ENCODE measurements around the gene SIGLECL1. TPM values are rescaled to one million over a fixed set of nuclear protein-coding genes. Genes with fewer than 3 reads are reported as not detected.

Gene SIGLECL1
- total RNA-seq, 1 donor from 2014 or later = not detected

DNA sequence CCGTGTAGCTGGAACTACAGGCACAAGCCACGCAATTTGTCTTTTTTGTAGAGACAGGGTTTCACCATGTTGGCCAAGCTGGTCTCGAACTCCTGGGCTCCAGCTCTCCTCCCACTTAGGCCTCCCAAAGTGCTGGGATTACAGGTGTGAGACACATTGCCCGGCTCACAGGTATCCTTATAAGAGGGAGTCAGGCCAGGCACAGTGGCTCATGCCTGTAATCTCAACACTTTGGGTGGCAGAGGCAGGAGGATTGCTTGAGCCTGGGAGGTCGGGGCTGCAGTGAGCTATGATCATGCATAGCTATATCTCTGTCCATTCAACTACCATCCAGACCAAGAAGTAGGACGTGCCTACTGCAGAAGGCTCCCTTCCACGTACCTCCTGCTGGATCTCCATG lies 50.4 kb downstream of the SIGLECL1 start:
- TF ChIP-seq, protein P1, sequence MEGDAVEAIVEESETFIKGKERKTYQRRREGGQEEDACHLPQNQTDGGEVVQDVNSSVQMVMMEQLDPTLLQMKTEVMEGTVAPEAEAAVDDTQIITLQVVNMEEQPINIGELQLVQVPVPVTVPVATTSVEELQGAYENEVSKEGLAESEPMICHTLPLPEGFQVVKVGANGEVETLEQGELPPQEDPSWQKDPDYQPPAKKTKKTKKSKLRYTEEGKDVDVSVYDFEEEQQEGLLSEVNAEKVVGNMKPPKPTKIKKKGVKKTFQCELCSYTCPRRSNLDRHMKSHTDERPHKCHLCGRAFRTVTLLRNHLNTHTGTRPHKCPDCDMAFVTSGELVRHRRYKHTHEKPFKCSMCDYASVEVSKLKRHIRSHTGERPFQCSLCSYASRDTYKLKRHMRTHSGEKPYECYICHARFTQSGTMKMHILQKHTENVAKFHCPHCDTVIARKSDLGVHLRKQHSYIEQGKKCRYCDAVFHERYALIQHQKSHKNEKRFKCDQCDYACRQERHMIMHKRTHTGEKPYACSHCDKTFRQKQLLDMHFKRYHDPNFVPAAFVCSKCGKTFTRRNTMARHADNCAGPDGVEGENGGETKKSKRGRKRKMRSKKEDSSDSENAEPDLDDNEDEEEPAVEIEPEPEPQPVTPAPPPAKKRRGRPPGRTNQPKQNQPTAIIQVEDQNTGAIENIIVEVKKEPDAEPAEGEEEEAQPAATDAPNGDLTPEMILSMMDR (IDR thresholded peaks at IDR 0.05) = no peak
- ATAC-seq = no peak
- H3K9me3 ChIP-seq = peaks cover 4% of the 10 kb centered on the region

DNA sequence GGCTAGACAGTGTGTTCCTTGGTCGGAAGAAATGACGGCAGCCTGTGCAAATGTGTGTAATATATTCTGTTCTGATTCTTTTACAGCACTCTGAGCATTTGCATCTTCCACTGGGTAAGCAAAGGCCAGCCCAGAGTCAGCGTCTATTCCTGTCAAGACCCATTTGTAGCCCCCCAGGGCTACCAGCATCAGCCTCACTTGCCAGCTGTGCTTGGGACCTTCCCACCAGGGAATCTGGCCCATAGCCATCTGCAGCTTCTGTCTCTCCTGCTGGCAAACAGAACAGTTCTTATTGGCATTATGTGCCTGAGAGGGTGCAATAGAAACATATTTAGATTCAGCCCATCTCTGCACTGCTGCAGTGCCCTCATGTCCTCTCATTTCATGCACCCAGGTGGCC lies 54.6 kb downstream of the SIGLECL1 start:
- H3K27me3 ChIP-seq (ENCODE audit: low read depth) = peaks cover 22% of the 10 kb centered on the region
- DNase-seq = no peak
- intact Hi-C loops (cut with DNase I) = no loop called here
- no peaks in the 10 kb centered on the region for H3K36me3 ChIP-seq
- TF ChIP-seq, protein P1 (IDR thresholded peaks at IDR 0.05) = no peak
- no peaks in the 10 kb centered on the region for H3K4me1 ChIP-seq
- no peak overlapping the region for H3K27ac ChIP-seq
- H3K4me3 ChIP-seq = no peak overlapping the region
- H3K9me3 ChIP-seq = peaks cover 9% of the 10 kb centered on the region
- no peak for ATAC-seq

More for the DNA sequence above, 50.4 kb downstream of the SIGLECL1 start:
- intact Hi-C loops (cut with DNase I) = no loop called here
- H3K4me1 ChIP-seq = no peaks in the 10 kb centered on the region
- no peak overlapping the region for H3K4me3 ChIP-seq
- no peak for DNase-seq
- H3K36me3 ChIP-seq = no peaks in the 10 kb centered on the region
- peaks cover 6% of the 10 kb centered on the region for H3K27me3 ChIP-seq (ENCODE audit: low read depth)
- no peak overlapping the region for H3K27ac ChIP-seq

DNA sequence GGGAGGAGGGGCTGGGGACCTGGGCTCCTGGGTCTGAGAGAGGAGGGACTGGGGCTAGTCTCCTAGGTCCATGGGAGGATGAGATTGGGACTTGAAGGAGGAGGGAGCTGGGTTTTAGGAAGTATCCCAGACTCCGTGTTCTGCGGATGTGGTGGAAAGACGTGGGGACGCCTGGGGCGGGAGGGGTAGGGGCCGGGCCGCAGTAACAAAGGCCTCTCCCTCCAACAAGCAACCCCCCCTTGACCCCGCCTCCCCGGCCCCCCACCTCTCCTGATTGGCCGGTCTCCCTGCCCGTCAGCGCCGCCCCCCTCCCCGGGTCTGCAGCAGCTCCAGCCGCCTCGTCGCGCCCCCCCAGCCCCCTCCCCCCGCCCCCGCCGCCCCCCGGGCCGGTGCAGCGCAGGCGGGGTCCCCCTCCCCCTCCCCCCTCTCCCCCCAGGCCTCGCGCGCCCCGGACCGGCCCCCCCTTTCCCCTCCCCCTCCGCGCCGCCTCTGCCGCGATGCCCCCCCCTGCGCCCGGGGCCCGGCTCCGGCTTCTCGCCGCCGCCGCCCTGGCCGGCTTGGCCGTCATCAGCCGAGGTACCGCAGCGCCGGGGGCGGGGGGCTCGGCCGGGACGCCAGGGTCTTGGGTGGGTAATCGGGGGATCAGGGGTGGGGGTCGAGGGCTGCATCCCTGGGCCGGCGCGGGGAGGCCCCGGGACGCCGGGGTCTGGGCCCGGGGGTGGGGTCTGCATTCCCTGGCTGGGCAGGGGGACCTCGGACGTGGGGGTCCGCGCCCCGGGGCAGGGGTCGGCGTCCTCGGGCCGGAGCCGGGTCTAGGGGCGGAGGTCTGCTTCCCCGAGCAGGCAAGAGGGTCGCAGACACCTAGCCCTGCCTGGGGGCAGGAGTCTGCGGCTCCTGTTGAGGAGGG lies 60.7 kb downstream of the SIGLECL1 start, which contains the start of gene IGLON5:
TSS of gene IGLON5 (plus strand) at position 294 of the 907 bp plus-strand sequence. CDS start at position 498, 204 bp downstream.
- Histone ChIP-seq H3K9me3 (peaks cover 5% of the 10 kb centered on the region), H3K36me3 (no peaks in the 10 kb centered on the region), H3K4me3 (no peak within 1 kb of the TSS), H3K27me3 (ENCODE audit: low read depth) (peaks cover 30% of the 10 kb centered on the region), H3K27ac (no peak within 1 kb of the TSS), H3K4me1 (no peaks in the 10 kb centered on the region)
- TF ChIP-seq, protein P1 (IDR thresholded peaks at IDR 0.05) = no peak
- ATAC-seq = no peak
- intact Hi-C loops (cut with DNase I) = no loop called here
- DNase-seq = no peak

DNA sequence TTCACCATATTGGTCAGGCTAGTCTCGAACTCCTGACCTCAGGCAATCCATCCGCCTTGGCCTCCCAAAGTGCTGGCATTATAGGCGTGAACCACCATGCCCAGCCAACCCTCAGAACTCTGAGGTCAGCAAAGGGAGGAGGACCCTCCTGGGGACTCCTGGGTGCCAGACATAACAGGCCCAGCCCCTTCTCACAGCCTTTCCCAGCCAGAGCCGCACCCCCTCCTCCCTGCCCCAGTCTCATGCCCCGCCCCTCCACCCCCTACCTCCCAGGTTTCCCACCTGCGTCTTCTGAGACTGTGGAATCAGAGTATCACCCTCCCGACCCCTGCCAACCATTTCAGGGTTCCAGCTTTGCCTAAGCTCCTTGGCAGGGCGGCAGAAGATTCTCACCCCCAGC lies 65.8 kb downstream of the SIGLECL1 start:
- intact Hi-C loops (cut with DNase I) = no loop called here
- Histone ChIP-seq H3K27ac (no peak overlapping the region), H3K4me3 (no peak overlapping the region), H3K4me1 (no peaks in the 10 kb centered on the region), H3K9me3 (no peaks in the 10 kb centered on the region), H3K27me3 (ENCODE audit: low read depth) (peaks cover 11% of the 10 kb centered on the region), H3K36me3 (no peaks in the 10 kb centered on the region)
- DNase-seq = no peak
- ATAC-seq = no peak
- TF ChIP-seq, protein P1 (IDR thresholded peaks at IDR 0.05) = no peak

DNA sequence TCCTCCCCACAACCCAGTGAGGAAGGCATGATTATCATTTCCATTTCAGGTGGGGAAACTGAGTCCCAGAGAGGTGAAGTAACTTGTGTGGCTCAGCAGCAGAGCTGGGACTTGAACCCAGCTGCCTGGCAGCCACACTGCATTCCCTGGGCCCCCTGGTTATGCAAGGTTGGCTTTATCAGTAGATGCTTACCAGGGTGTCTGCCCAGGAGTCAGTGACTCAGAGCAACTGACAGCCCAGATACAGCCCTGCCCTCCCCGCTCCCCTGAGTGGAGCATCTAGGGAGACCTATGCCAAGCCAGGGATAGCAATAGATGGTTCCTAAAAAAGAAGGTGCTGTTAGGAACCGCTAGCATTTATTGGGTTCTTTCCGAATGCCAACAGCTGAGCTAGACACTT lies 66.5 kb downstream of the SIGLECL1 start:
- ATAC-seq = no peak
- H3K27ac ChIP-seq = no peak overlapping the region
- no peak overlapping the region for H3K4me3 ChIP-seq
- DNase-seq = no peak
- TF ChIP-seq, protein P1 (IDR thresholded peaks at IDR 0.05) = no peak
- H3K36me3 ChIP-seq = no peaks in the 10 kb centered on the region
- H3K27me3 ChIP-seq (ENCODE audit: low read depth) = peaks cover 5% of the 10 kb centered on the region
- intact Hi-C loops (cut with DNase I) = no loop called here
- H3K9me3 ChIP-seq = no peaks in the 10 kb centered on the region
- H3K4me1 ChIP-seq = no peaks in the 10 kb centered on the region

Data from lower lobe of right lung (tissue), 2 donors.